GM18517 (cell line): ENCODE data around the gene HEG1.

ENCODE experiments used
- ATAC-seq: cut with Tn5 transposase; IDR thresholded peaks from one replicate; pipeline ENCODE4 v1.9.1; 2021; ENCODE audit warnings: mild to moderate bottlenecking, moderate library complexity; ENCODE audit not compliant: unreplicated experiment

Gene HEG1

DNA sequence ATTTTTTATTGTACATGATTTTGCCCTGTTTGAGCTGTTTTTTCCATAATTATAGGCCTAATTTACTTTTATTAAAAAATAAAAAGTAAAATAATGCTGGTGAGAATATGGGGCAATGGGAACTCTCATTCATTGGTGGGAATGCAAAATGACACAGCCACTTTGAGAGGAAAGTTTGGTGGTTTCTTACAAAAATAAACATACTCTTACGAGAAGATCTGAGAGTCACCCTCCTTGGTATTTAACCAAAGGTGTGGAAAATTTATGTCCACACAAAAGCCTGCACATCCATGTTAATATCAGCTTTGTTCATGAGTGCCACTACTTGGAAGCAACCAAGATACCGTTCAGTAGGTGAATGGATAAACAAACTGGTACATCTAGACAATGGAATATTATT is 131.1 kb downstream of the HEG1 start:
- ATAC-seq = no peak

- no peak for ATAC-seq
Observed at GRCh38 chr3:124923833-124924232, 132.0 kb downstream of the HEG1 start.

DNA sequence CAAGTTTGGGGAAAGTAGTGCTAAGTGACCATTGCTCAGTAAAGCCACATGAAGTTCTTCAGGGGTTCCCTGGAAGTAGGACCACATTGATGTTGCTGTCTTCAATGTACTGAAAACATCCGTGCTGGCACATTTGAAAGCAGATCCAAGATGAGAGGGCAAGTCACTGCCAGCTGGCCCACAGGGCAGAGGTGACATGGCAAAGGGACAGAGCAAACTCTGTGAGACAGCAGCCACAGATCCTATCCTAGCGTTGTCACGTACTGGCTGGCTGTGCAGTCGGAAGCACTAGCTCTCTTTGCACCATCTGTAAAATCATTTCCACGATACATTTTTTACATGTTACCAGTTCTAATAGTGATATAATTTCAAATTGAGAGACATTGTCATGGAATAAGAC is 135.1 kb downstream of the HEG1 start:
- no peak for ATAC-seq

DNA sequence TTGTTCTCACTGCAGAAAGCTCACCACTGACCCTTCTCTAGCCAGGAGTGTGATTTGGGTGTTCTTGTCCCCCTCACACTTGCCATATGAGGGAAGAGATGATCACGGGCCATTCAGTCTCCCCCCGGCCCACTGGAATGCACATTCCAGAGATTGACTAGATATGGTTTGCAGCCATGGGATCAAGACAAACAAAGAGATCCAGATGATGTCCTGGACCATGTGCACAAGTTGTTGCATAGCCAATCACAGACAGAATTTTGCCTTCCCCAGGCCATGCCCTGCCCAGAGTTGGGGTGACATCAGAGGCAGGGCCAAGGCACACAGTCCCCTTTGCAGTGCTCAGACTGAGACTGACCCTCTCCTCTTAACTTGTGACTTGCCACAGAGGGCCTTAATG is 136.0 kb downstream of the HEG1 start:
- ATAC-seq = no peak

DNA sequence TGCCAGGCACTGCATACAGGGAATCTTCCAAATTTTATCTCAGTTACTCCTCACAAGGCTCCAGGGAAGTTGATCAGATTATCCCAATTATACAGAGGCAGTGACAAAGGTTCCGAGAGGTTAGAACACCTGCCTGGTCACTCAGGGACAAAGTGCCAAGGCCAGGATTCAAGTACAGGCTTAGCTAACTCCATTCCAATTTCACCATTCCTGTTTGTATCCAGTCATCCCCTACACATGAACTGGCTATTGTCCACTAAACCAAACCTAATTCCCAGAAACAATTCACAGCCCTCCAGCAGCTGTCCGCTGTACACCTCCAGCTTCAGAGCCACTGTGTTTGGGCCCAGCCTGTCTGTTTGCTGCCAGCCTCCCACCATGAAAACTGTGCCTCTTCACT is 137.3 kb downstream of the HEG1 start:
- no peak for ATAC-seq

- no peak for ATAC-seq
Observed at GRCh38 chr3:124916837-124917409, 138.9 kb downstream of the HEG1 start.
